Endodermal cell (in vitro differentiated cells): ENCODE data around the gene IZUMO1R. TPM values are rescaled to one million over a fixed set of nuclear protein-coding genes. Genes with fewer than 3 reads are reported as not detected.

ENCODE experiments used
- DNase-seq: peaks from one replicate; pipeline ENCODE4 v3.0.0-alpha.2; 2017
- H3K27ac ChIP-seq: 2 replicates; pipeline ENCODE4 v1.5.1; 2013; ENCODE audit warnings: mild to moderate bottlenecking, low read depth, low read length, moderate library complexity
- H3K27me3 ChIP-seq: 2 replicates; pipeline ENCODE4 v1.6.1; 2013; ENCODE audit warnings: mild to moderate bottlenecking, low read length, moderate library complexity; ENCODE audit not compliant: insufficient read depth, control insufficient read depth, poor library complexity, severe bottlenecking
- H3K36me3 ChIP-seq: 2 replicates; pipeline ENCODE4 v1.7.0; 2013; ENCODE audit warnings: mild to moderate bottlenecking, low read length, moderate library complexity; ENCODE audit not compliant: control insufficient read depth, insufficient read depth
- H3K4me1 ChIP-seq: one replicate; pipeline ENCODE4 v1.7.0; 2013; ENCODE audit warnings: low read length; ENCODE audit not compliant: control insufficient read depth, insufficient read depth
- H3K4me3 ChIP-seq: 2 replicates; pipeline ENCODE4 v1.5.1; 2013; ENCODE audit warnings: mild to moderate bottlenecking, low read length, moderate library complexity
- H3K9ac ChIP-seq: 2 replicates; pipeline ENCODE4 v1.6.1; 2013; ENCODE audit warnings: mild to moderate bottlenecking, low read length, moderate library complexity; ENCODE audit not compliant: poor library complexity, severe bottlenecking; ENCODE audit errors: extremely low read depth
- H3K9me3 ChIP-seq: 2 replicates; pipeline ENCODE4 v1.6.1; 2013; ENCODE audit warnings: mild to moderate bottlenecking, low read length, moderate library complexity; ENCODE audit not compliant: control insufficient read depth
- H3K27ac Mint-ChIP-seq: 2 replicates; pipeline ENCODE4 v1.8.0; 2020; ENCODE audit warnings: mixed read lengths
- H3K27me3 Mint-ChIP-seq: 2 replicates; pipeline ENCODE4 v1.8.0; 2021; ENCODE audit warnings: mild to moderate bottlenecking, mixed read lengths; ENCODE audit not compliant: insufficient read depth
- H3K36me3 Mint-ChIP-seq: 2 replicates; pipeline ENCODE4 v1.8.0; 2020; ENCODE audit warnings: low read depth, mixed read lengths
- H3K4me1 Mint-ChIP-seq: 2 replicates; pipeline ENCODE4 v1.8.0; 2020; ENCODE audit warnings: mixed read lengths
- H3K4me3 Mint-ChIP-seq: 2 replicates; pipeline ENCODE4 v1.8.0; 2020; ENCODE audit warnings: mild to moderate bottlenecking, moderate library complexity, mixed read lengths
- H3K9me3 Mint-ChIP-seq: 2 replicates; pipeline ENCODE4 v1.8.0; 2020; ENCODE audit warnings: mild to moderate bottlenecking, mixed read lengths
- CTCF ChIP-seq: fragments of 200-600 bp; sonication (generic); conservative IDR thresholded peaks from 2 replicates; pipeline ENCODE4 v1.5.0; 2021; ENCODE audit warnings: antibody characterized with exemption, mild to moderate bottlenecking
- WGBS, 2 experiments: methylation state at CpG; one replicate each; pipeline versions ENCODE4 v1.1.5 to v1.1.7; 2013; ENCODE audit warnings: missing lambda C conversion rate in 2 of 2, mixed read lengths in 1 of 2; ENCODE audit not compliant: insufficient coverage in 1 of 2, insufficient read length in 1 of 2; 5-methylcytosine and 5-hydroxymethylcytosine counted together
- total RNA-seq, 2 donors: library from RNA; stranded (reverse); fragmentation: NEBNext Ultra II Directional in 1 of 2; extraction: Animal tissue kit (Norgen Biotek cat#: 25700) in 1 of 2; gene quantifications; 2 replicates in 1 of 2; 3 replicates in 1 of 2; pipeline ENCODE4 v1.2.1, GENCODE V29; 2021

Gene IZUMO1R
- total RNA-seq, 2 donors from 2014 or later, result not detected

GRCh38 chr11:94305146-94305545, 766 bp downstream of the IZUMO1R start:
- H3K27me3 ChIP-seq, result no peaks in the 10 kb centered on the region
- DNase-seq, result no peak
- peaks cover 4% of the 10 kb centered on the region for H3K4me1 Mint-ChIP-seq
- H3K4me3 Mint-ChIP-seq, result no peak overlapping the region
- no peaks in the 10 kb centered on the region for H3K9me3 Mint-ChIP-seq
- H3K36me3 ChIP-seq, result no peaks in the 10 kb centered on the region
- no peaks in the 10 kb centered on the region for H3K9me3 ChIP-seq
- H3K27me3 Mint-ChIP-seq, result peaks cover 3% of the 10 kb centered on the region
- H3K27ac Mint-ChIP-seq, result no peak overlapping the region
- no peaks in the 10 kb centered on the region for H3K36me3 Mint-ChIP-seq
- no peak overlapping the region for H3K9ac ChIP-seq
- H3K4me1 ChIP-seq, result no peaks in the 10 kb centered on the region
- WGBS, 2 experiments, result 86% methylated on average over 1 of the region's 1 CpG; no CpG with 5 or more reads in 1 of the 2 experiments
- no peak for TF ChIP-seq CTCF
- no peak overlapping the region for H3K4me3 ChIP-seq
- H3K27ac ChIP-seq, result no peak overlapping the region

- H3K27ac Mint-ChIP-seq, result no peak overlapping the region
- H3K36me3 Mint-ChIP-seq, result no peaks in the 10 kb centered on the region
- H3K9me3 ChIP-seq, result peaks cover 5% of the 10 kb centered on the region
- H3K27ac ChIP-seq, result no peak overlapping the region
- 92 to 93% methylated on average over 9 to 14 of the region's 14 CpGs for WGBS, 2 experiments
- no peaks in the 10 kb centered on the region for H3K9me3 Mint-ChIP-seq
- no peak overlapping the region for H3K9ac ChIP-seq
- no peaks in the 10 kb centered on the region for H3K36me3 ChIP-seq
- no peaks in the 10 kb centered on the region for H3K27me3 ChIP-seq
- no peak for TF ChIP-seq CTCF
- peaks cover 4% of the 10 kb centered on the region for H3K4me1 Mint-ChIP-seq
- no peak for DNase-seq
- H3K27me3 Mint-ChIP-seq, result peaks cover 6% of the 10 kb centered on the region
- H3K4me1 ChIP-seq, result no peaks in the 10 kb centered on the region
- no peak overlapping the region for H3K4me3 ChIP-seq
- H3K4me3 Mint-ChIP-seq, result no peak overlapping the region
Measured at GRCh38 chr11:94307101-94307791, 2.9 kb downstream of the IZUMO1R start.

GRCh38 chr11:94308024-94308423, 3.6 kb downstream of the IZUMO1R start:
- Mint-ChIP-seq H3K27me3 (peaks cover 2% of the 10 kb centered on the region), H3K36me3 (no peaks in the 10 kb centered on the region), H3K4me3 (no peak overlapping the region), H3K9me3 (no peaks in the 10 kb centered on the region), H3K27ac (no peak overlapping the region), H3K4me1 (peaks cover 2% of the 10 kb centered on the region)
- no peak overlapping the region for H3K4me3 ChIP-seq
- DNase-seq, result no peak
- TF ChIP-seq CTCF, result no peak
- WGBS, 2 experiments, result 95 to 98% methylated on average over 5 of the region's 5 CpGs
- no peaks in the 10 kb centered on the region for H3K36me3 ChIP-seq
- H3K4me1 ChIP-seq, result no peaks in the 10 kb centered on the region
- H3K27ac ChIP-seq, result no peak overlapping the region
- H3K27me3 ChIP-seq, result no peaks in the 10 kb centered on the region
- no peak overlapping the region for H3K9ac ChIP-seq
- H3K9me3 ChIP-seq, result peaks cover 5% of the 10 kb centered on the region
